Measurements from ENCODE around the gene PEMT.

PEMT gene

DNA sequence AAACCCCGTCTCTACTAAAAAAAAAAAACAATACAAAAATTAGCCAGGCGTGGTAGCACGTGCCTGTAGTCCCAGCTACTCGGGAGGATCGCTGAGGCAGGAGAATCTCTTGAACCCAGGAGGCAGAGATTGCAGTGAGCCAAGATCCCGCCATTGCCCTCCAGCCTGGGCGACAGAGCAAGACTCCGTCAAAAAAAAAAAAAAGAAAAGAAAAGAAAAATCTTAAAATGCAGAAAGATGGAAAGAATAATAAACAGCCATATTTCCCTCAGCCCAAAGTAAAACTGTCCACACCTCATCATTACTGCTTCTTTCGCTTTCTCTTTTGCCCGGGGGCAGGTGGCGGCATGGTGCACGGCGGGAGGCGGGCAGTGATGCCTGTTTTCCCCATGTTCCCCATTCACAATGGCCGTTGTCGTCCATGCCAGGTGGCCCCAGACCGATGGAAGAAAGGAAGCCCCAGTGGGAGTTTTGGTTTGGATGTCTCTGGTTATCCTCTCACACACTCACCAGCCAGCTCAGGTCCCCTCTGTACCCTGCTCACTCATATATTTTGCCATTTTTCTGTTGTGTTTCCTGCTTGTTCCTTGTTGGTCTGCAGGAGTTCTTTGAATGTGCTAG lies 37.0 kb upstream of the PEMT start:
- peak; percentile 67 for DNase-seq
- 0 out of 2 replicates have a peak, but pooled peaks cover 2% of the 10 kb centered on the region for H3F3A ChIP-seq (ENCODE audit: insufficient read depth, low read length)
- H3K36me3 ChIP-seq (replicated peaks; ENCODE audit: insufficient read depth, low read length), result no peaks in the 10 kb centered on the region
- H3K9ac ChIP-seq (ENCODE audit: low read length), result peak overlapping the region; percentile 61
- peak overlapping the region; percentile 35; the same call in 1 of the 2 replicates for H3K27ac ChIP-seq (ENCODE audit: low read length)
- H4K20me1 ChIP-seq (ENCODE audit: insufficient read depth, low read length), result no peaks in the 10 kb centered on the region
- H3K9me3 ChIP-seq (replicated peaks; ENCODE audit: insufficient read depth, low read length), result no peaks in the 10 kb centered on the region
- no peaks in the 10 kb centered on the region for H3K9me2 ChIP-seq (replicated peaks; ENCODE audit: insufficient read depth, low read length)
- peaks cover 6% of the 10 kb centered on the region for H3K4me1 ChIP-seq (ENCODE audit: low read length)
- H3K4me2 ChIP-seq (ENCODE audit: low read depth, low read length), result peak overlapping the region; percentile 73
- peak overlapping the region; percentile 72 for H2AFZ ChIP-seq (ENCODE audit: low read length)
- H3K79me2 ChIP-seq (ENCODE audit: low read length), result no peaks in the 10 kb centered on the region
- no peaks in the 10 kb centered on the region for H3K27me3 ChIP-seq (replicated peaks; ENCODE audit: insufficient read depth, low read length)
- H3K4me3 ChIP-seq (ENCODE audit: low read length), result peak overlapping the region; percentile 50
- TF ChIP-seq EZH2phosphoT487 (IDR thresholded peaks at IDR 0.05; ENCODE audit: low read length), result no peak
- TF ChIP-seq, protein P1, sequence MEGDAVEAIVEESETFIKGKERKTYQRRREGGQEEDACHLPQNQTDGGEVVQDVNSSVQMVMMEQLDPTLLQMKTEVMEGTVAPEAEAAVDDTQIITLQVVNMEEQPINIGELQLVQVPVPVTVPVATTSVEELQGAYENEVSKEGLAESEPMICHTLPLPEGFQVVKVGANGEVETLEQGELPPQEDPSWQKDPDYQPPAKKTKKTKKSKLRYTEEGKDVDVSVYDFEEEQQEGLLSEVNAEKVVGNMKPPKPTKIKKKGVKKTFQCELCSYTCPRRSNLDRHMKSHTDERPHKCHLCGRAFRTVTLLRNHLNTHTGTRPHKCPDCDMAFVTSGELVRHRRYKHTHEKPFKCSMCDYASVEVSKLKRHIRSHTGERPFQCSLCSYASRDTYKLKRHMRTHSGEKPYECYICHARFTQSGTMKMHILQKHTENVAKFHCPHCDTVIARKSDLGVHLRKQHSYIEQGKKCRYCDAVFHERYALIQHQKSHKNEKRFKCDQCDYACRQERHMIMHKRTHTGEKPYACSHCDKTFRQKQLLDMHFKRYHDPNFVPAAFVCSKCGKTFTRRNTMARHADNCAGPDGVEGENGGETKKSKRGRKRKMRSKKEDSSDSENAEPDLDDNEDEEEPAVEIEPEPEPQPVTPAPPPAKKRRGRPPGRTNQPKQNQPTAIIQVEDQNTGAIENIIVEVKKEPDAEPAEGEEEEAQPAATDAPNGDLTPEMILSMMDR (IDR thresholded peaks at IDR 0.05; ENCODE audit: low read length), result no peak
- no peak for TF ChIP-seq EZH2 (optimal IDR thresholded peaks at IDR 0.05; ENCODE audit: low read depth, low read length)

DNA sequence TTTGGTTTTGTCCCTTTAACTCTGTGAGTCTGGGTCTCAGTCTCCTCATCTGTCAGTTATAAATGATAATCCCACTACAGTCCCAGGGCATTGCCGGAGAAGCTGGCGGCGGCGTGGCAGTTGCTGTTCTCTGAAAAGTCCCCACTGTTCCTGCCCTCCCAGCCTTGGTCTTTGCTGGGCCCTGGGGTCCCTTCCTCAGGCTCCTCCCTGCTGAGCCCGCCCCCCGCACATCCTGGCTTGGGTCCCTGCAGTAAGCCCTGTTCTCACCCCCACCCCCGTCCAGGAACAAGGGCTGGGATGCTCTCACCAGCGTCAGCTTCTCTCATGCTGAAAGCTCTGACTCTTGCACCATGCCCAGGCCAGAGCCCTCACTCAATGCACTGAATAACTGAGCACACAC lies 35.3 kb upstream of the PEMT start:
- H4K20me1 ChIP-seq (ENCODE audit: insufficient read depth, low read length), result no peaks in the 10 kb centered on the region
- no peak overlapping the region for H3K9ac ChIP-seq (ENCODE audit: low read length)
- no peak overlapping the region for H3K27ac ChIP-seq (ENCODE audit: low read length)
- TF ChIP-seq, protein P1 (IDR thresholded peaks at IDR 0.05; ENCODE audit: low read length), result no peak
- TF ChIP-seq EZH2 (optimal IDR thresholded peaks at IDR 0.05; ENCODE audit: low read depth, low read length), result no peak
- no peak for TF ChIP-seq EZH2phosphoT487 (IDR thresholded peaks at IDR 0.05; ENCODE audit: low read length)
- H3K79me2 ChIP-seq (ENCODE audit: low read length), result no peaks in the 10 kb centered on the region
- no peak for DNase-seq
- no peak overlapping the region for H3K4me3 ChIP-seq (ENCODE audit: low read length)
- H2AFZ ChIP-seq (ENCODE audit: low read length), result no peak overlapping the region
- H3K27me3 ChIP-seq (replicated peaks; ENCODE audit: insufficient read depth, low read length), result no peaks in the 10 kb centered on the region
- H3K9me2 ChIP-seq (replicated peaks; ENCODE audit: insufficient read depth, low read length), result no peaks in the 10 kb centered on the region
- no peaks in the 10 kb centered on the region for H3K9me3 ChIP-seq (replicated peaks; ENCODE audit: insufficient read depth, low read length)
- no peak overlapping the region for H3K4me2 ChIP-seq (ENCODE audit: low read depth, low read length)
- peaks cover 8% of the 10 kb centered on the region for H3K4me1 ChIP-seq (ENCODE audit: low read length)
- H3F3A ChIP-seq (ENCODE audit: insufficient read depth, low read length), result peaks cover 7% of the 10 kb centered on the region; the same call in 1 of the 2 replicates
- H3K36me3 ChIP-seq (replicated peaks; ENCODE audit: insufficient read depth, low read length), result no peaks in the 10 kb centered on the region

DNA sequence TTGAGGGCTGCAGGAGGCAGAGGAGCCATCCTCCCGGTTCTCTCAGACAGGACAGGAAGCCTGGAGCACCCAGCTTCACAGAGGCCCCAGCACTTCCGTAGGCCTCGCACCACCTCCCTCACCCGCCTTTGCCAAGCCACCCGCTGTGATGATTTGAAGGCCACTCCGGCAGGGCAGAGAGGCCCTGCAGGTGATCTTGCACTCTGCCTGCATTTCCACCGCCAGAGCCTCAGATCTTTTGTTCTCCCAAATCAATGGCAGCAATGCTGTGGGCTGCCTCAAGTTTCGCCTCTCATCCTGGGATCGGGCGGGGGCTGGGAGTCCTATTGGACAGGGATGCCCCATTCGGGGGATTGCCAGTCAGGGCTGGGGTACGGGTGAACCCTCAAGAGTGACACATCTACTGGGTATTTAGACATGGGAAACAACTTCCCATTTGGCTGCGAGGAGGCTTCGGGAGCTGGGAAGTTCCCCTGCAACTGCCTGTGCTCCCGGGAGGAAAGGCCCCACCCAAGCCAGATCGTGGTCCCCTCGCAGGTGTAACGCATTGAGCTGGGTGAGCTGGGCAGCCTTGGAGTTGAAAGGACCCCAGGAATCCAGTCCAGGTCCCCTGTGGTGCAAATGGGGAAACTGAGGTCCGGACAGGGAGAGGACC lies 34.8 kb upstream of the PEMT start:
- Histone ChIP-seq H3K4me1 (ENCODE audit: low read length) (peaks cover 8% of the 10 kb centered on the region), H3K9ac (ENCODE audit: low read length) (no peak overlapping the region), H2AFZ (ENCODE audit: low read length) (no peak overlapping the region), H3K4me3 (ENCODE audit: low read length) (no peak overlapping the region), H4K20me1 (ENCODE audit: insufficient read depth, low read length) (no peaks in the 10 kb centered on the region), H3K9me3 (replicated peaks; ENCODE audit: insufficient read depth, low read length) (no peaks in the 10 kb centered on the region), H3K36me3 (replicated peaks; ENCODE audit: insufficient read depth, low read length) (no peaks in the 10 kb centered on the region), H3K4me2 (ENCODE audit: low read depth, low read length) (no peak overlapping the region), H3K9me2 (replicated peaks; ENCODE audit: insufficient read depth, low read length) (no peaks in the 10 kb centered on the region), H3K79me2 (ENCODE audit: low read length) (no peaks in the 10 kb centered on the region), H3K27me3 (replicated peaks; ENCODE audit: insufficient read depth, low read length) (no peaks in the 10 kb centered on the region), H3K27ac (ENCODE audit: low read length) (no peak overlapping the region), H3F3A (ENCODE audit: insufficient read depth, low read length) (peaks cover 7% of the 10 kb centered on the region; the same call in 1 of the 2 replicates)
- TF ChIP-seq, protein P1 (IDR thresholded peaks at IDR 0.05; ENCODE audit: low read length), result no peak
- TF ChIP-seq EZH2 (optimal IDR thresholded peaks at IDR 0.05; ENCODE audit: low read depth, low read length) (no peak), EZH2phosphoT487 (IDR thresholded peaks at IDR 0.05; ENCODE audit: low read length) (no peak)
- DNase-seq, result no peak

Data from MM.1S (cell line).